AG04450 (cell line): Measurements from ENCODE around the gene ASIC1. TPM values are rescaled to one million over a fixed set of nuclear protein-coding genes. Genes with fewer than 3 reads are reported as not detected.

Experiments used
- CTCF ChIA-PET: fragments of 300-600, 350-600 bp; formaldehyde crosslinking; extraction: SDS; loops from one replicate; lab custom pipeline; 2022; ENCODE audit warnings: antibody characterized with exemption, inconsistent platforms; lab: Charles Lee
- POLR2A ChIA-PET: fragments of 350-600 bp; formaldehyde crosslinking; extraction: SDS; loops from one replicate; lab custom pipeline; 2021; ENCODE audit warnings: antibody characterized with exemption, inconsistent platforms; lab: Yijun Ruan, JAX
- DNase-seq: peaks from one replicate; pipeline ENCODE4 v3.0.0-alpha.2; 2011; ENCODE audit warnings: low read depth, low spot score
- H3K27ac ChIP-seq: one replicate; pipeline ENCODE4 v1.5.1; 2012; ENCODE audit warnings: low read depth, low read length, control low read depth
- H3K27me3 ChIP-seq: one replicate; pipeline ENCODE4 v1.6.0; 2012; ENCODE audit warnings: low read length; ENCODE audit not compliant: control insufficient read depth, insufficient read depth
- H3K4me3 ChIP-seq: 2 replicates; pipeline ENCODE4 v1.5.1; 2011; ENCODE audit warnings: mild to moderate bottlenecking, low read depth, low read length, control low read depth
- H3K9me3 ChIP-seq: 2 replicates; pipeline ENCODE4 v1.5.1; 2012; ENCODE audit warnings: low read length; ENCODE audit not compliant: control insufficient read depth, insufficient read depth
- polyA plus RNA-seq: library from polyadenylated mRNA; depleted of rRNA; stranded (reverse); fragments of >200 nt; gene quantifications from 2 replicates; pipeline ENCODE4 v1.2.3, GENCODE V29; 2011
- TF ChIP-seq, protein P1 (sequence below): IDR thresholded peaks from 2 replicates; pipeline ENCODE4 v1.5.1; 2011; ENCODE audit warnings: low read depth, low read length, control low read depth, inconsistent platforms

The ASIC1 gene
- polyA plus RNA-seq, 1 experiment, result 9.9 TPM

- H3K27me3 ChIP-seq, result no peaks in the 10 kb centered on the region
- H3K27ac ChIP-seq, result no peak overlapping the region
- peak overlapping the region; percentile 82 for H3K4me3 ChIP-seq
- TF ChIP-seq, protein P1, sequence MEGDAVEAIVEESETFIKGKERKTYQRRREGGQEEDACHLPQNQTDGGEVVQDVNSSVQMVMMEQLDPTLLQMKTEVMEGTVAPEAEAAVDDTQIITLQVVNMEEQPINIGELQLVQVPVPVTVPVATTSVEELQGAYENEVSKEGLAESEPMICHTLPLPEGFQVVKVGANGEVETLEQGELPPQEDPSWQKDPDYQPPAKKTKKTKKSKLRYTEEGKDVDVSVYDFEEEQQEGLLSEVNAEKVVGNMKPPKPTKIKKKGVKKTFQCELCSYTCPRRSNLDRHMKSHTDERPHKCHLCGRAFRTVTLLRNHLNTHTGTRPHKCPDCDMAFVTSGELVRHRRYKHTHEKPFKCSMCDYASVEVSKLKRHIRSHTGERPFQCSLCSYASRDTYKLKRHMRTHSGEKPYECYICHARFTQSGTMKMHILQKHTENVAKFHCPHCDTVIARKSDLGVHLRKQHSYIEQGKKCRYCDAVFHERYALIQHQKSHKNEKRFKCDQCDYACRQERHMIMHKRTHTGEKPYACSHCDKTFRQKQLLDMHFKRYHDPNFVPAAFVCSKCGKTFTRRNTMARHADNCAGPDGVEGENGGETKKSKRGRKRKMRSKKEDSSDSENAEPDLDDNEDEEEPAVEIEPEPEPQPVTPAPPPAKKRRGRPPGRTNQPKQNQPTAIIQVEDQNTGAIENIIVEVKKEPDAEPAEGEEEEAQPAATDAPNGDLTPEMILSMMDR, result no peak
- no peak for DNase-seq
- ChIA-PET POLR2A (interaction anchor here (0.5 to 2.0 kb wide), 4 partner anchors 26 to 228 kb away, joined by 3 to 18 read pairs (median 6); partner anchors contain the start of genes CERS5 and COX14), CTCF (interaction anchor here (0.8 to 2.5 kb wide), 2 partner anchors 16 to 25 kb away, joined by 3 to 32 read pairs; partner anchors contain the start of gene COX14)
- no peaks in the 10 kb centered on the region for H3K9me3 ChIP-seq
These were observed 28.8 kb downstream of the ASIC1 start for GRCh38 chr12:50086148-50086547.

DNA sequence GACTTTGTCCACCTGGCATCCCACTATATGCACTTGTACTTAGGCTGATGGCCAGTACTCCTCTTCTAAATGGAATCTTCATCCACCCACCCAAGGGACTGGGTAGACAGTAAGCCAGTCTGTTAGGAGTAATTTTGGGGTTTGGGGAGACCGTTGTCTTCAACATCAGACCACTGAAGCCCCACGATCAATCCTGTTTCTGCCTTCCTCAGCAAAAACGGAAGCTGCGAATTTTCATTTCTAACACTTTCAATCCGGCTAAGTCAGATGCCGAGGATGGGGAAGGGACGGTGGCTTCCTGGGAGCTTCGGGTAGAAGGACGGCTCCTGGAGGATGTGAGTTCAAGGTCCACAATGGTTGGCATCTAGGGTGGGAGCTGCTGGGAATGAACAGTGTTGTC, 29.8 kb downstream of the ASIC1 start:
- no peak overlapping the region for H3K4me3 ChIP-seq
- no peak for DNase-seq
- ChIA-PET CTCF (interaction anchor here (1.0 to 2.1 kb wide), 8 partner anchors 12 to 228 kb away, joined by 3 to 11 read pairs (median 4); partner anchors contain the start of genes COX14 and GPD1), POLR2A (no interaction called here)
- H3K27me3 ChIP-seq, result no peaks in the 10 kb centered on the region
- H3K9me3 ChIP-seq, result no peaks in the 10 kb centered on the region
- peak overlapping the region; percentile 68 for H3K27ac ChIP-seq
- TF ChIP-seq, protein P1, result no peak

GRCh38 chr12:50087995-50088394, 30.6 kb downstream of the ASIC1 start:
- no peak for DNase-seq
- POLR2A ChIA-PET, result interaction anchor here (0.6 to 1.1 kb wide), 3 partner anchors 24 to 400 kb away, joined by 3 read pairs; partner anchors contain the start of gene COX14
- TF ChIP-seq, protein P1, result no peak

GRCh38 chr12:50088577-50089335, 31.4 kb downstream of the ASIC1 start:
- no peak for DNase-seq
- Histone ChIP-seq H3K27ac (peak overlapping the region; percentile 68), H3K9me3 (no peaks in the 10 kb centered on the region), H3K4me3 (no peak overlapping the region), H3K27me3 (no peaks in the 10 kb centered on the region)
- TF ChIP-seq, protein P1, result peak; percentile 74
- CTCF ChIA-PET, result interaction anchor here (0.6 to 2.6 kb wide), 17 partner anchors 8 to 226 kb away, joined by 3 to 28 read pairs (median 4); partner anchors contain the start of genes COX14 and GPD1
- POLR2A ChIA-PET, result interaction anchor here (0.6 to 1.1 kb wide), 2 partner anchors 23 to 400 kb away, joined by 3 read pairs; partner anchors contain the start of gene COX14

More at GRCh38 chr12:50087995-50088394, 30.6 kb downstream of the ASIC1 start:
- Histone ChIP-seq H3K9me3 (no peaks in the 10 kb centered on the region), H3K27me3 (no peaks in the 10 kb centered on the region), H3K27ac (peak overlapping the region; percentile 68), H3K4me3 (no peak overlapping the region)
- CTCF ChIA-PET, result interaction anchor here (0.6 to 2.6 kb wide), 16 partner anchors 9 to 227 kb away, joined by 3 to 28 read pairs (median 4); partner anchors contain the start of genes COX14 and GPD1
